ENCODE results near the gene HIBADH. TPM values are rescaled to one million over a fixed set of nuclear protein-coding genes. Genes with fewer than 3 reads are reported as not detected.

The HIBADH gene
- total RNA-seq, 4 donors from 2014 or later, result 19.6 to 35.0 (median 30.5) TPM

DNA sequence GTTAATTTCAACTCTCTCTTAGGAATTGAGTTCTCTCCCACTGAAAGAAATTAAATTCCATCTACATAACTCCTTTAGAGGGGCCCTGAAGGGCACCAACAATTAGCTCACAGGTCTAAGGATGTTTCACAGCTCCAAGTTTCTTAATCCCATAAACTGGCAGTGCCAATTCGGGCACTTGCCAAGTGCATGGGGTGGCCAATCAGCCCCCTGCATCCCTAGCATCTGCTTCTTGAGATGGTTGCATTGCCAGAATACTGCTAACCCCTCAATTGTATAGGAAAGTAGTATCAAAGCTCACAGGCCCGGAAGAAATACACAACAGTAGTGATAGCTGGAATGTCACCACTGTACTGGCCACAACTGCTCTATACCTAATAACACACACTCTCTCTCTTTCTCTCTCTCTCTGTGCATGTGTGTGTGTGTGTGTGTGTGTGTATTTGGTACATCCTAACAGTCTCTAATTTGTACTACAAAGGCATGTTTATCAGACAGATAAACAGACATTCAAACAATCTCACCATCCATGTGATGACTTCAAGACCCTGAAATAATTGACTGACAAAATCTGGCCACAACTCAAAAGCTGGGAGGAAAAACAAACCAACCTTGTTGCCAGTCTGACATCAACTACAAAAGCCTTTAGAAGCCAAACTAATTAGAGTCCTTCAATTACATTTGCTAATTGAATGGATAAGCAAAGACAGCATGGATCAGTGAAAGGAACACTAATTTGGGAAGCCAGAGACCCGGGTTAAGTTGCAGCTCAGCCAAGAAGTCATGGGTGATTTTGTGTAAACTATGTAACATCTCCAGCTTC lies 27.8 kb downstream of the HIBADH start:
- 79 to 83% methylated on average over 3 of the region's 3 CpGs for WGBS, 2 donors
- intact Hi-C loops (cut with DNase I; ENCODE audit: low total_unique reads), result no loop called here
- TF ChIP-seq, protein P1, sequence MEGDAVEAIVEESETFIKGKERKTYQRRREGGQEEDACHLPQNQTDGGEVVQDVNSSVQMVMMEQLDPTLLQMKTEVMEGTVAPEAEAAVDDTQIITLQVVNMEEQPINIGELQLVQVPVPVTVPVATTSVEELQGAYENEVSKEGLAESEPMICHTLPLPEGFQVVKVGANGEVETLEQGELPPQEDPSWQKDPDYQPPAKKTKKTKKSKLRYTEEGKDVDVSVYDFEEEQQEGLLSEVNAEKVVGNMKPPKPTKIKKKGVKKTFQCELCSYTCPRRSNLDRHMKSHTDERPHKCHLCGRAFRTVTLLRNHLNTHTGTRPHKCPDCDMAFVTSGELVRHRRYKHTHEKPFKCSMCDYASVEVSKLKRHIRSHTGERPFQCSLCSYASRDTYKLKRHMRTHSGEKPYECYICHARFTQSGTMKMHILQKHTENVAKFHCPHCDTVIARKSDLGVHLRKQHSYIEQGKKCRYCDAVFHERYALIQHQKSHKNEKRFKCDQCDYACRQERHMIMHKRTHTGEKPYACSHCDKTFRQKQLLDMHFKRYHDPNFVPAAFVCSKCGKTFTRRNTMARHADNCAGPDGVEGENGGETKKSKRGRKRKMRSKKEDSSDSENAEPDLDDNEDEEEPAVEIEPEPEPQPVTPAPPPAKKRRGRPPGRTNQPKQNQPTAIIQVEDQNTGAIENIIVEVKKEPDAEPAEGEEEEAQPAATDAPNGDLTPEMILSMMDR (IDR thresholded peaks at IDR 0.05), result no peak
- no peak for TF ChIP-seq POLR2A (IDR thresholded peaks at IDR 0.05)
- DNase-seq (ENCODE audit: low spot score in 2 of 2), result no peak
- no peak overlapping the region for H3K4me3 ChIP-seq (ENCODE audit: low read depth, poor library complexity, severe bottlenecking)

DNA sequence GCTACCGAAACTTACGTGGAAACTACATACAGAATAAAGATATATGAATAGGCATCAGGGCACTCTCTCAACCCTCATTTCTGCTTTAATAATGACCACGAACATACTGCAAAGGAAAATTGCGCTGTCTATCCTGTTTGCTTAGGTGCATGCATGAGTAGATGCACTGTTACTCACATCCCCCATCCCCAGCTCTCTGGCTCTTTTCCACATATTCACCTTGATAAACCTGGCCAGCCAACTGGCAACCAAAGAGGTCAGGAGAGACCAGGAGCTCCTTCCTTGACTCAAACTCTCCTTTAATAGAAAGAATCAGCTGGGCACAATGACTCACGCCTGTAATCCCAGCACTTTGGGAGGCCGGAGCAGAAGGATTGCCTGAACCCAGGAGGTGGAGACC lies 29.6 kb downstream of the HIBADH start:
- DNase-seq (ENCODE audit: low spot score in 2 of 2), result no peak
- H3K4me3 ChIP-seq (ENCODE audit: low read depth, poor library complexity, severe bottlenecking), result no peak overlapping the region
- no peak for TF ChIP-seq POLR2A (IDR thresholded peaks at IDR 0.05)
- TF ChIP-seq, protein P1 (IDR thresholded peaks at IDR 0.05), result no peak
- intact Hi-C loops (cut with DNase I; ENCODE audit: low total_unique reads), result no loop called here
- 80 to 88% methylated on average over 6 of the region's 6 CpGs for WGBS, 2 donors

DNA sequence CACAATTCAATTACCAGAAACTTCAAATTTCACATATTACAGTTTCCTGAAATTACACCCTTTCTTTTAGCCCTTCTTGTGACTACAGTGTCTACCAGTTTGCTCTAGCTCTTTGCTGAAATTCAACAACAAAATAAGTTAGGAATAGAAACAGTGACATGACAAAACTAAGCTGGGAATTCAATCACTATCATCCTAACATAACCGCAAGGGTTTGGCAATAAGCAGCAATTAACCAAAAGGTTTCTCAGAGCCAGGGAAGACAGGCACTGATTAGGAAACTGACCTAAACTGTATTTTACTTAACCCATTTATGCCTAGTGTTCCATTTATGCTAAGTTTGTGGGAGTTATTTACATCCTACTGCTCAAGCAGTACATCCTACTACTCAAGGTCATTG lies 31.3 kb downstream of the HIBADH start:
- TF ChIP-seq, protein P1 (IDR thresholded peaks at IDR 0.05), result no peak
- TF ChIP-seq POLR2A (IDR thresholded peaks at IDR 0.05), result no peak
- intact Hi-C loops (cut with DNase I; ENCODE audit: low total_unique reads), result no loop called here
- no peak overlapping the region for H3K4me3 ChIP-seq (ENCODE audit: low read depth, poor library complexity, severe bottlenecking)
- DNase-seq (ENCODE audit: low spot score in 2 of 2), result no peak
- WGBS, 2 donors, result 84 to 93% methylated on average over 1 of the region's 1 CpG

DNA sequence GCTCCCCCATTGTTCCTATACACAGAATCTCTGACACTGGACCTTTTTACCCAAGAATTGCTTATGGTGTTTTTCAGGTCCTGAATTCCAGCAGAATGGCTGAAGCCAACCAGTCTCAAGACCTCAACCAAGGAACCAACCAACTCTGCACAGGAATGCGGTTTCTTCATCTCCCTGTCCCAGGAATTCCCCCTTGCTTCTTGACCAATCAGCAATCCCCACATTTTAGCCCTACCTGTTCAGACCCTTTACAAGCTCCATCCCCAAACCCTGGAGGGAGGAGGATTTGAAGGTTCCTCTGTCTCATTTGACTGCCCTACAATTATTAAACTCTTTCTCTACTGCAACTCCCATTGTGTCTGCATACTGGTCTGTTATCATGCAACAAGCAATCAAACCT lies 35.5 kb downstream of the HIBADH start:
- DNase-seq (ENCODE audit: low spot score in 2 of 2), result no peak
- 92 to 96% methylated on average over 1 of the region's 1 CpG for WGBS, 2 donors
- no peak overlapping the region for H3K4me3 ChIP-seq (ENCODE audit: low read depth, poor library complexity, severe bottlenecking)
- intact Hi-C loops (cut with DNase I; ENCODE audit: low total_unique reads), result no loop called here
- TF ChIP-seq, protein P1 (IDR thresholded peaks at IDR 0.05), result no peak
- TF ChIP-seq POLR2A (IDR thresholded peaks at IDR 0.05), result no peak

DNA sequence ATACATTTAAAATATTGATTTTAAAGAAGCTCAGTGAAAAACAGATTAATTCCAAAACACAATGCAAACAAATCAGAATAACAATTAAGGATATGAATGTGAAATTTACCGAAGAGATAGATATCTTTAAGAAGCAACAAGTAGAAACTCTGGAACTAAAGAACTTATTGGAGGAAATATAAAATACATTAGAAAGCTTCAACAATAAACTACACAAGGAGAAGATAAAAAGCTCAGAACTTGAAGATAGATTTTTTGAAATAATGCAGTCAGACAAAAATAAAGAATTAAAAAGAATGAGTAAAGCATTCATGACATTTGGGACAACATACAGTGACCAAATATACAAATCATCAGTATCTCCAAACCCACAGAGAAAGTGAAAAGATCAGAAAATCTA lies 43.2 kb downstream of the HIBADH start:
- H3K4me3 ChIP-seq (ENCODE audit: low read depth, poor library complexity, severe bottlenecking), result no peak overlapping the region
- no peak for DNase-seq (ENCODE audit: low spot score in 2 of 2)
- intact Hi-C loops (cut with DNase I; ENCODE audit: low total_unique reads), result no loop called here
- 0 to 43% methylated on average over 1 of the region's 1 CpG for WGBS, 2 donors
- TF ChIP-seq, protein P1 (IDR thresholded peaks at IDR 0.05), result no peak
- no peak for TF ChIP-seq POLR2A (IDR thresholded peaks at IDR 0.05)
